Fibroblast of mammary gland (primary cell): ENCODE data around the gene LRBA.
"Not testable (repeated sequence)": the region's sequence is repeated elsewhere in the genome, so short reads cannot be mapped to it uniquely, and the experiment has no call there.

ENCODE experiments used
- DNase-seq: peaks from one replicate; pipeline ENCODE4 v3.0.0-alpha.2; 2010; ENCODE audit warnings: low read depth
- H3K4me3 ChIP-seq: 2 replicates; pipeline ENCODE4 v1.5.1; 2011; ENCODE audit warnings: low read depth, mild to moderate bottlenecking, low read length, moderate library complexity; ENCODE audit not compliant: control insufficient read depth
- TF ChIP-seq, protein P1 (sequence below): conservative IDR thresholded peaks from 2 replicates; pipeline ENCODE4 v1.5.1; 2011; ENCODE audit warnings: low read depth, low read length, inconsistent platforms; ENCODE audit not compliant: control insufficient read depth, insufficient read depth

Gene LRBA, protein sequence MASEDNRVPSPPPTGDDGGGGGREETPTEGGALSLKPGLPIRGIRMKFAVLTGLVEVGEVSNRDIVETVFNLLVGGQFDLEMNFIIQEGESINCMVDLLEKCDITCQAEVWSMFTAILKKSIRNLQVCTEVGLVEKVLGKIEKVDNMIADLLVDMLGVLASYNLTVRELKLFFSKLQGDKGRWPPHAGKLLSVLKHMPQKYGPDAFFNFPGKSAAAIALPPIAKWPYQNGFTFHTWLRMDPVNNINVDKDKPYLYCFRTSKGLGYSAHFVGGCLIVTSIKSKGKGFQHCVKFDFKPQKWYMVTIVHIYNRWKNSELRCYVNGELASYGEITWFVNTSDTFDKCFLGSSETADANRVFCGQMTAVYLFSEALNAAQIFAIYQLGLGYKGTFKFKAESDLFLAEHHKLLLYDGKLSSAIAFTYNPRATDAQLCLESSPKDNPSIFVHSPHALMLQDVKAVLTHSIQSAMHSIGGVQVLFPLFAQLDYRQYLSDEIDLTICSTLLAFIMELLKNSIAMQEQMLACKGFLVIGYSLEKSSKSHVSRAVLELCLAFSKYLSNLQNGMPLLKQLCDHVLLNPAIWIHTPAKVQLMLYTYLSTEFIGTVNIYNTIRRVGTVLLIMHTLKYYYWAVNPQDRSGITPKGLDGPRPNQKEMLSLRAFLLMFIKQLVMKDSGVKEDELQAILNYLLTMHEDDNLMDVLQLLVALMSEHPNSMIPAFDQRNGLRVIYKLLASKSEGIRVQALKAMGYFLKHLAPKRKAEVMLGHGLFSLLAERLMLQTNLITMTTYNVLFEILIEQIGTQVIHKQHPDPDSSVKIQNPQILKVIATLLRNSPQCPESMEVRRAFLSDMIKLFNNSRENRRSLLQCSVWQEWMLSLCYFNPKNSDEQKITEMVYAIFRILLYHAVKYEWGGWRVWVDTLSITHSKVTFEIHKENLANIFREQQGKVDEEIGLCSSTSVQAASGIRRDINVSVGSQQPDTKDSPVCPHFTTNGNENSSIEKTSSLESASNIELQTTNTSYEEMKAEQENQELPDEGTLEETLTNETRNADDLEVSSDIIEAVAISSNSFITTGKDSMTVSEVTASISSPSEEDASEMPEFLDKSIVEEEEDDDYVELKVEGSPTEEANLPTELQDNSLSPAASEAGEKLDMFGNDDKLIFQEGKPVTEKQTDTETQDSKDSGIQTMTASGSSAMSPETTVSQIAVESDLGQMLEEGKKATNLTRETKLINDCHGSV (N-terminal part only)

DNA sequence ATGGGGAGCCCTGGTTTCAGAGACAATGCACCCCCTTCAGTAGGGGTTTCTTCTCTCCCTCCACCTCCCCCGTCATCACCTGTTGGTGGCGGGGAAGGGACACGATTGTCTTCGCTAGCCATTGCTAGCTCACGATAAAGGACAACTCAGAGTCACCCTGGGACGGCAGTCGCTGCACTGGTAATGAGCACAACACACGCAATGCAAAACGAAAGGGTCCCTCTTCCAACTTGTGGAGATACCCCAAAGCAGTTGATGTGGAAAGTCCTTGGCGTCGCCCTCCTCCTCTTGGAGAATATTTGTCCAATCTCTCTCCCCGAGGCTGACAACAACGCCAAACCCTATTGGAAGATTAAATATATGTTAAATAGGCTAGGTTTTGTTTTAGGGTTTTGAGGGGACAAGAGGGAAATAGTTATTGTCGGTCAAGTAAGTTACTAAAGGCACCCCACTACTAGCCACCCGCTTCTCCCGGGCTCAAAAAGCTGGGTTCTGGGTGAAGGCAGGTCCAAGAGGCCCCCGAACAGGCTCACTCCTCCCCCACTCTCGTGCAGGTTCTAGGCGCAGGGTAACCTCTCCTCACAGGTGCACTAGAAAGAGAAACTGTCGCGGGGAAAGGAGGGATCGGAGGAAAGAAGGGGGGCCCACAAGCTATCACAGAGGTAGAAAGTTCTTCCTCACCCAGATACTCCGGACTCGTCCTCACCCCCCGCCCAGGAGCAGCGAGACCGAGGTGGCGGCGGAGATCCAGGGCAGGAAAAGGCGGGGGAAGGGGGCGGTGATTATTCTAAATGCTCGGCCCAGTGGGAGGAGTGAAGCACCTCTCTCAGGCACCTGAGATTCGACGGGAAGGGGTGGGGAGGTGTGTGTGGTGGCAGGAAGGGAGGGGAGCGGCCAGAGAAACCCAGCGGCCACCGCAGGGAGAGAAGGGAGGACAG lies at the start of gene LRBA:
Gene LRBA, minus strand, starts transcription at position 764 of the 938 bp plus-strand sequence. Its CDS starts 642 bp downstream, at position 122.
- TF ChIP-seq, protein P1, sequence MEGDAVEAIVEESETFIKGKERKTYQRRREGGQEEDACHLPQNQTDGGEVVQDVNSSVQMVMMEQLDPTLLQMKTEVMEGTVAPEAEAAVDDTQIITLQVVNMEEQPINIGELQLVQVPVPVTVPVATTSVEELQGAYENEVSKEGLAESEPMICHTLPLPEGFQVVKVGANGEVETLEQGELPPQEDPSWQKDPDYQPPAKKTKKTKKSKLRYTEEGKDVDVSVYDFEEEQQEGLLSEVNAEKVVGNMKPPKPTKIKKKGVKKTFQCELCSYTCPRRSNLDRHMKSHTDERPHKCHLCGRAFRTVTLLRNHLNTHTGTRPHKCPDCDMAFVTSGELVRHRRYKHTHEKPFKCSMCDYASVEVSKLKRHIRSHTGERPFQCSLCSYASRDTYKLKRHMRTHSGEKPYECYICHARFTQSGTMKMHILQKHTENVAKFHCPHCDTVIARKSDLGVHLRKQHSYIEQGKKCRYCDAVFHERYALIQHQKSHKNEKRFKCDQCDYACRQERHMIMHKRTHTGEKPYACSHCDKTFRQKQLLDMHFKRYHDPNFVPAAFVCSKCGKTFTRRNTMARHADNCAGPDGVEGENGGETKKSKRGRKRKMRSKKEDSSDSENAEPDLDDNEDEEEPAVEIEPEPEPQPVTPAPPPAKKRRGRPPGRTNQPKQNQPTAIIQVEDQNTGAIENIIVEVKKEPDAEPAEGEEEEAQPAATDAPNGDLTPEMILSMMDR = no peak
- H3K4me3 ChIP-seq = peak within 1 kb of the TSS; percentile 78
- peak; percentile 32 for DNase-seq

DNA sequence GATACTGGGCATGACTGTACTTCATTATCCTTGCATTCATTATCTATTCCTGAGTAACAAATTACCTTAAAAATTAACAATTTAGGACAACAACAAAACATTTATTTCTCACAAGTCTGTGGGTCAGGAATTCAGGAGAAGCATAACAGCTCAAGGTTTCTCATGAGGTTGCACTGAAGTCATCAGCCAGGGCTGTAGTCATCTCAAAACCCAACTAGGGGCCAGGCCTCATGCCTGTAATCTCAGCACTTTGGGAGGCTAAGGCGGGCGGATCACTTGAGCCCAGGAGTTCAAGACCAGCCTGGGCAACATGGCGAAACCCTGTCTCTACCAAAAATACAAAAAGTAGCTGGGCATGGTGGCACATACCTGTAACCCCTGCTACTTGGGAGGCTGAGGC lies 48.1 kb upstream of the LRBA start:
- H3K4me3 ChIP-seq, DNase-seq: not testable (repeated sequence)

DNA sequence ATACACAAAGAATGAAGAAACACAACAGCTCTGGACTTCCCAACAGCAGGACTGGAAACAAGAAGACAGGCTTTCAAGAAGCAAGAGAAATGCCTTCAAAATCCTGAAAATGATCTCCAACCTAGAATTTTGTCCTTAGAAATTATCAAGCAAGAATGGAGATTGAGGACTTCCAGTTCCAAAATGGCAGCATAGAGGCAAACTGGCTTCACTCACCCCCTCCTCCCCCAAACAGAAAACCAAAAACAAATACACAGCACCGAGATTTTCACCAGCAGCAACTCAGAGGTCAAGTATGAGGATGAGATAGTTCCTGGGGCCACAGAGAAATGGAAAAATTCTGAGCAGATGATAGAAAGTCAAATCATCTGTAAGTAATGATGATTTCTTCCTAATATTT lies 40.5 kb upstream of the LRBA start:
- H3K4me3 ChIP-seq = no peak overlapping the region
- TF ChIP-seq, protein P1 = no peak
- DNase-seq = no peak

DNA sequence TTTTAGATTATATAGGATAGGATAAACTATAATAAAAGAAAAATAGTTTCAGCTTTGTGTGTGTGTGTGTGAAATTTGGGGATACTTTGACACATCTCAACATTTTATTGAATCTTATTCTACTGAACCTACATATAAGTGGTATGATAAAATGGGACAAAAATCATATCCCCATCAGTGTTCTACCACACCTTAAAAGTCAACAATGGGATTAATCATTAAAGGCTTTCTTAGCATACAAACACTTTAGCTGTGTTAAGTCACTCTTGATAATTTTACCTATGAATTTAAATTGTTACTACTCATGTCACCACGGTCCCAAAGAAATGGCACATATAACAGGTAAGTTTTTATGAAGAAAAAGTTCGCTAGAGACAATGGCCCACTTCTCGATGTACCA lies 37.7 kb upstream of the LRBA start:
- no peak overlapping the region for H3K4me3 ChIP-seq
- TF ChIP-seq, protein P1 = no peak
- no peak for DNase-seq

DNA sequence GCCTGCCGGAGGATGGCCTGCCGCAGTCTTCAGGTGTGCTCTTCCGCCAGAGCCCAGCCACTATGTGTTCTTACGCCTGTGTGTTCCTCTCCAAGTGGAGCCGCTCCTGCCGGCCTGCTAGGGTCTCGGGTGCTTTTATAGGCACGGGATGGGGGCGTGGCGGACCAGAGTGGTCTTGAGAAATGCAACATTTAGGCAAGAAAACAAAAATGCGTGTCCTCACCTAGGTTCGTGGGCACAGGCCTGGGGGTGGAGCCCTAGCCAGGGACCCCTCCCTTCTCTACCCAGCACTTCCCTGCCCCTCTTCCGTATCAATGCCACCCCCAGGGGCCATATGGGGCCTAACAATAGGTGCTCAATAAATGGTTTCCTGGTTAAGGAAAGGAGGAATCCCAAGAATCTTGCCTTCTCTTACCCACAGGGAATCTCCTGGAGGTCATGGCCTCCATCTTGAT lies 34.4 kb upstream of the LRBA start:
- H3K4me3 ChIP-seq = no peak overlapping the region
- TF ChIP-seq, protein P1 = no peak
- no peak for DNase-seq

DNA sequence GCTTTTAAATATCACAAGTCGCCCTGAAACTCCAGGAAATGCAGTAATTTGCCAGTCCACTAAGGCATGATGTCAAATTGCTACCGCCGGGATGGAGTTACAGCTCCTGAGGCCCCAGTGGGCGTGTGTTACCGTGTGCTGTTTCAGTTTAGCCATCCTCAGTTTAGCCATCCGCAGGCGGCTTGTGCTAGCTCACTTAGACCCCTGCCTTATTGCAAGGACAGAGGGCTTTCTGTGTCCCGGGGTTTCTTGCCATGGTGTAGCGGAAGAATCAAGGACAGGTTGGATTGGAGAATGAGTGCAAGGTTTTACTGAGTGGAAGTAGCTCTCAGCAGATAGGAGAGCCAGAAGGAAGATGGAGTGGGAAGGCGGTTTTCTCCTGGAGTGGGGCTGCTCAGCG lies 33.8 kb upstream of the LRBA start:
- DNase-seq = no peak
- TF ChIP-seq, protein P1 = no peak
- no peak overlapping the region for H3K4me3 ChIP-seq
